CD4-positive, alpha-beta T cell treated with Interleukin-15 for 1 hour (primary cell): ENCODE measurements around the gene RLBP1.
"Not testable (repeated sequence)": the region's sequence is repeated elsewhere in the genome, so short reads cannot be mapped to it uniquely, and the experiment has no call there.

ENCODE experiments used
- DNase-seq: peaks from one replicate; pipeline ENCODE4 v3.0.0-alpha.2; 2020

The RLBP1 gene

GRCh38 chr15:89221543-89221942 lies at the start of gene RLBP1:
RLBP1 (minus strand) TSS chr15:89221579; CDS start chr15:89218975, 2,604 bp downstream.
- no peak for DNase-seq

- DNase-seq = not testable (repeated sequence)
Observed at GRCh38 chr15:89250142-89250541, 28.8 kb upstream of the RLBP1 start.

GRCh38 chr15:89248584-89248983 lies 27.2 kb upstream of the RLBP1 start:
- DNase-seq = no peak

- DNase-seq = no peak
Observed at GRCh38 chr15:89247446-89247845, 26.1 kb upstream of the RLBP1 start.

- no peak for DNase-seq
Observed at GRCh38 chr15:89244574-89244903, 23.2 kb upstream of the RLBP1 start.

- peak; percentile 94 for DNase-seq
Observed at GRCh38 chr15:89243691-89244573, 22.6 kb upstream of the RLBP1 start, which contains the start of gene FANCI. FANCI (plus strand) TSS chr15:89243979; CDS start chr15:89247648, 3,669 bp downstream.

- no peak for DNase-seq
Observed at GRCh38 chr15:89243046-89243690, 21.8 kb upstream of the RLBP1 start.

GRCh38 chr15:89239883-89240810 lies 18.8 kb upstream of the RLBP1 start:
- not testable (repeated sequence) for DNase-seq

- no peak for DNase-seq
Observed at GRCh38 chr15:89231832-89232231, 10.5 kb upstream of the RLBP1 start.

- DNase-seq = no peak
Observed at GRCh38 chr15:89230277-89230676, 8.9 kb upstream of the RLBP1 start.

GRCh38 chr15:89227425-89227824 lies 6.0 kb upstream of the RLBP1 start:
- no peak for DNase-seq

GRCh38 chr15:89226359-89227221 lies 5.2 kb upstream of the RLBP1 start:
- DNase-seq = no peak

GRCh38 chr15:89225588-89225987 lies 4.2 kb upstream of the RLBP1 start:
- no peak for DNase-seq

- no peak for DNase-seq
Observed at GRCh38 chr15:89218531-89218930, 2.8 kb downstream of the RLBP1 start.

- no peak for DNase-seq
Observed at GRCh38 chr15:89217686-89218376, 3.5 kb downstream of the RLBP1 start.

GRCh38 chr15:89217031-89217430 lies 4.3 kb downstream of the RLBP1 start:
- DNase-seq = no peak

GRCh38 chr15:89215627-89216026 lies 5.8 kb downstream of the RLBP1 start:
- no peak for DNase-seq

GRCh38 chr15:89211678-89212170 lies 9.7 kb downstream of the RLBP1 start:
- DNase-seq = no peak

- no peak for DNase-seq
Observed at GRCh38 chr15:89209057-89209456, 12.3 kb downstream of the RLBP1 start.

GRCh38 chr15:89208256-89208655 lies 13.1 kb downstream of the RLBP1 start:
- no peak for DNase-seq

- peak; percentile 63 for DNase-seq
Observed at GRCh38 chr15:89206908-89207331, 14.5 kb downstream of the RLBP1 start.
